GM12892 (cell line): ENCODE measurements around the gene HOTAIR.

Experiments
- POLR2A ChIP-seq: IDR thresholded peaks from 2 replicates; pipeline ENCODE4 v1.6.1; 2011; ENCODE audit warnings: low read depth, low read length, control low read depth
- POLR2AphosphoS5 ChIP-seq: IDR thresholded peaks from 2 replicates; pipeline ENCODE4 v1.6.1; 2011; ENCODE audit warnings: low read depth, low read length, control low read depth
- TAF1 ChIP-seq: IDR thresholded peaks from 2 replicates; pipeline ENCODE4 v1.6.1; 2011; ENCODE audit warnings: low read depth, mild to moderate bottlenecking, control low read depth, low read length, borderline replicate concordance

GRCh38 chr12:53972152-53972702, 2.5 kb downstream of the HOTAIR start:
- TF ChIP-seq POLR2A = no peak
- TF ChIP-seq POLR2AphosphoS5 = no peak
- no peak for TF ChIP-seq TAF1
